AG04450 (cell line): ENCODE measurements around the gene DNAJC5. TPM values are rescaled to one million over a fixed set of nuclear protein-coding genes. Genes with fewer than 3 reads are reported as not detected.

ENCODE experiments used
- CTCF ChIA-PET: fragments of 300-600, 350-600 bp; formaldehyde crosslinking; extraction: SDS; loops from one replicate; lab custom pipeline; 2022; ENCODE audit warnings: antibody characterized with exemption, inconsistent platforms; lab: Charles Lee
- POLR2A ChIA-PET: fragments of 350-600 bp; formaldehyde crosslinking; extraction: SDS; loops from one replicate; lab custom pipeline; 2021; ENCODE audit warnings: antibody characterized with exemption, inconsistent platforms; lab: Yijun Ruan, JAX
- DNase-seq: peaks from one replicate; pipeline ENCODE4 v3.0.0-alpha.2; 2011; ENCODE audit warnings: low read depth, low spot score
- H3K27ac ChIP-seq: one replicate; pipeline ENCODE4 v1.5.1; 2012; ENCODE audit warnings: low read depth, low read length, control low read depth
- H3K27me3 ChIP-seq: one replicate; pipeline ENCODE4 v1.6.0; 2012; ENCODE audit warnings: low read length; ENCODE audit not compliant: control insufficient read depth, insufficient read depth
- H3K4me3 ChIP-seq: 2 replicates; pipeline ENCODE4 v1.5.1; 2011; ENCODE audit warnings: mild to moderate bottlenecking, low read depth, low read length, control low read depth
- H3K9me3 ChIP-seq: 2 replicates; pipeline ENCODE4 v1.5.1; 2012; ENCODE audit warnings: low read length; ENCODE audit not compliant: control insufficient read depth, insufficient read depth
- CTCF ChIP-seq: IDR thresholded peaks from 2 replicates; pipeline ENCODE4 v1.5.1; 2011; ENCODE audit warnings: low read depth, low read length, control low read depth, inconsistent platforms
- polyA plus RNA-seq: library from polyadenylated mRNA; depleted of rRNA; stranded (reverse); fragments of >200 nt; gene quantifications from 2 replicates; pipeline ENCODE4 v1.2.3, GENCODE V29; 2011; rRNA removed
- small RNA-seq: library from RNA; depleted of rRNA; stranded (forward); fragments of <200 nt; gene quantifications from one replicate; pipeline ENCODE3, GENCODE V24; 2012; ENCODE audit warnings: low read depth; ENCODE audit not compliant: insufficient read length

The DNAJC5 gene
- polyA plus RNA-seq, 1 experiment, result 36.7 TPM

GRCh38 chr20:63979557-63980316 is 84.8 kb downstream of the DNAJC5 start, which contains the start of gene SAMD10:
Gene SAMD10 (minus strand): TSS chr20:63979642. CDS start chr20:63979467, 175 bp downstream.
- Histone ChIP-seq H3K9me3 (no peaks in the 10 kb centered on the region; the same call in 1 of the 2 replicates), H3K27ac (peak within 1 kb of the TSS; percentile 65), H3K4me3 (peak within 1 kb of the TSS; percentile 56), H3K27me3 (no peaks in the 10 kb centered on the region)
- DNase-seq, result no peak
- 0 out of 2 replicates have a peak, but pooled peaks have one; percentile 5 for TF ChIP-seq CTCF
- CTCF ChIA-PET, result interaction anchor here (0.8 to 1.8 kb wide), 11 partner anchors 10 to 442 kb away, joined by 3 to 8 read pairs (median 5); partner anchors contain the start of genes PTK6 and TPD52L2
- POLR2A ChIA-PET, result interaction anchor here (0.5 kb wide), 1 partner anchor 438 kb away, joined by 5 read pairs; no protein-coding TSS in a partner anchor

- POLR2A ChIA-PET, result no interaction called here
Observed at GRCh38 chr20:63980317-63980805, 85.4 kb downstream of the DNAJC5 start.

GRCh38 chr20:63980806-63981728 is 86.1 kb downstream of the DNAJC5 start, which contains the start of gene PRPF6:
Gene PRPF6 (plus strand): TSS chr20:63981132. CDS start chr20:63981246, 114 bp downstream.
- ChIA-PET CTCF (interaction anchor here (0.6 to 1.8 kb wide), 22 partner anchors 8 to 444 kb away, joined by 3 to 8 read pairs (median 5); partner anchors contain the start of genes PTK6, STMN3 and TPD52L2), POLR2A (no interaction called here)
- peak within 1 kb of the TSS; percentile 65 for H3K27ac ChIP-seq
- peak; percentile 92 for TF ChIP-seq CTCF
- peak within 1 kb of the TSS; percentile 78 for H3K4me3 ChIP-seq
- no peaks in the 10 kb centered on the region for H3K27me3 ChIP-seq
- H3K9me3 ChIP-seq, result no peaks in the 10 kb centered on the region; the same call in 1 of the 2 replicates
- peak; percentile 80 for DNase-seq

More at GRCh38 chr20:63980317-63980805, 85.4 kb downstream of the DNAJC5 start:
- no peaks in the 10 kb centered on the region; the same call in 1 of the 2 replicates for H3K9me3 ChIP-seq
- H3K27ac ChIP-seq, result peak overlapping the region; percentile 52
- CTCF ChIA-PET, result interaction anchor here (0.6 to 1.8 kb wide), 23 partner anchors 9 to 443 kb away, joined by 3 to 8 read pairs (median 5); partner anchors contain the start of genes PTK6, STMN3 and TPD52L2
- peak overlapping the region; percentile 78 for H3K4me3 ChIP-seq
- H3K27me3 ChIP-seq, result no peaks in the 10 kb centered on the region
- no peak for DNase-seq
- no peak for TF ChIP-seq CTCF

DNA sequence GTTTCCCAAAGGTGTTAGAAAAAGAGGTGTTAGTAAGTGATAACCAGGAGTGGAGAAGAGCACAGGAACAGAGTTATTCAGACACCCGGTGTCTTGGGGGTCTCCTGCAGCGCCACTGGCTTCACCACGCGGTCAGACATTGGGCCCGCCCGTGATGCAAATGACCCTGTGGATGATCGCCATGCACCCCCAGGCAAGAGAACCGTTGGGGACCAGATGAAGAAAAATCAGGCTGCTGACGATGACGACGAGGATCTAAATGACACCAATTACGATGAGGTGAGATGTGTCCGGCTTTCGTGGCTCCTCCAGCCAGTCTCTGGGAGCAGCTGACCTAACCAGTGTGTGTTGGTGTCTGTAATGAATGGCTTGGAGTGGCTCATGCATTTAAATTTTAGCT is 88.0 kb downstream of the DNAJC5 start:
- Histone ChIP-seq H3K27ac (no peak overlapping the region), H3K4me3 (no peak overlapping the region), H3K27me3 (no peaks in the 10 kb centered on the region), H3K9me3 (no peaks in the 10 kb centered on the region; the same call in 1 of the 2 replicates)
- ChIA-PET POLR2A (no interaction called here), CTCF (interaction anchor here (0.9 to 3.9 kb wide), 2 partner anchors 9 to 446 kb away, joined by 3 to 10 read pairs; partner anchors contain the start of gene PTK6)
- no peak for TF ChIP-seq CTCF
- DNase-seq, result no peak

Small RNA genes lying within 50 kb of the gene (small RNA-seq; reads per million reads assigned to genes)
- gene MIR647 (not detected), gene MIR941-2 (not detected), gene MIR941-4 (not detected), gene MIR941-5 (not detected), gene RNU1-134P (3.0 reads per million, percentile 17 among the genes with 10 or more reads in this experiment)

Other genes with a start within 250 kb of the DNAJC5 start
- gene STMN3, start 241.7 kb upstream of the DNAJC5 start, polyA plus RNA-seq, result 21.8 and 26.9 TPM in 2 replicates
- gene RTEL1, start 236.8 kb upstream of the DNAJC5 start, polyA plus RNA-seq, result 11.3 and 14.6 TPM in 2 replicates
- gene TNFRSF6B, start 198.5 kb upstream of the DNAJC5 start, polyA plus RNA-seq, result 2.5 and 5.2 TPM in 2 replicates
- 21.4 and 23.8 TPM in 2 replicates for gene ARFRP1, start 187.2 kb upstream of the DNAJC5 start, polyA plus RNA-seq
- gene ZGPAT, start 187.1 kb upstream of the DNAJC5 start, polyA plus RNA-seq, result 8.7 and 10.6 TPM in 2 replicates
- gene LIME1, start 158.5 kb upstream of the DNAJC5 start, polyA plus RNA-seq, result 1.5 and 1.8 TPM in 2 replicates
- gene SLC2A4RG, start 155.3 kb upstream of the DNAJC5 start, polyA plus RNA-seq, result 26.0 and 27.6 TPM in 2 replicates
- gene ZBTB46, start 63.9 kb upstream of the DNAJC5 start, polyA plus RNA-seq, result 2.0 and 2.8 TPM in 2 replicates
- gene ABHD16B, start 33.6 kb upstream of the DNAJC5 start, polyA plus RNA-seq, result not detected in 2 replicates
- 202 and 219 TPM in 2 replicates for gene TPD52L2, start 29.9 kb upstream of the DNAJC5 start, polyA plus RNA-seq
- gene UCKL1, start 61.3 kb downstream of the DNAJC5 start, polyA plus RNA-seq, result 18.0 and 22.3 TPM in 2 replicates
- gene ZNF512B, start 74.8 kb downstream of the DNAJC5 start, polyA plus RNA-seq, result 4.0 and 6.0 TPM in 2 replicates
- gene SAMD10, start 84.5 kb downstream of the DNAJC5 start, polyA plus RNA-seq, result 1.3 and 1.8 TPM in 2 replicates
- 38.5 and 47.5 TPM in 2 replicates for gene PRPF6, start 86.0 kb downstream of the DNAJC5 start, polyA plus RNA-seq
- gene C20orf204, start 141.1 kb downstream of the DNAJC5 start, polyA plus RNA-seq, result 0.01 and 0.07 TPM in 2 replicates
- gene SOX18, start 154.5 kb downstream of the DNAJC5 start, polyA plus RNA-seq, result not detected in 2 replicates
- gene TCEA2, start 168.1 kb downstream of the DNAJC5 start, polyA plus RNA-seq, result 12.8 and 18.0 TPM in 2 replicates
- gene RGS19, start 184.4 kb downstream of the DNAJC5 start, polyA plus RNA-seq, result 7.5 and 9.3 TPM in 2 replicates
- 0.86 and 1.1 TPM in 2 replicates for gene OPRL1, start 185.0 kb downstream of the DNAJC5 start, polyA plus RNA-seq
- not detected in 2 replicates for gene LKAAEAR1, start 189.3 kb downstream of the DNAJC5 start, polyA plus RNA-seq
- gene NPBWR2, start 212.4 kb downstream of the DNAJC5 start, polyA plus RNA-seq, result not detected in 2 replicates